ENCODE measurements around the gene FBXL16.

The FBXL16 gene

DNA sequence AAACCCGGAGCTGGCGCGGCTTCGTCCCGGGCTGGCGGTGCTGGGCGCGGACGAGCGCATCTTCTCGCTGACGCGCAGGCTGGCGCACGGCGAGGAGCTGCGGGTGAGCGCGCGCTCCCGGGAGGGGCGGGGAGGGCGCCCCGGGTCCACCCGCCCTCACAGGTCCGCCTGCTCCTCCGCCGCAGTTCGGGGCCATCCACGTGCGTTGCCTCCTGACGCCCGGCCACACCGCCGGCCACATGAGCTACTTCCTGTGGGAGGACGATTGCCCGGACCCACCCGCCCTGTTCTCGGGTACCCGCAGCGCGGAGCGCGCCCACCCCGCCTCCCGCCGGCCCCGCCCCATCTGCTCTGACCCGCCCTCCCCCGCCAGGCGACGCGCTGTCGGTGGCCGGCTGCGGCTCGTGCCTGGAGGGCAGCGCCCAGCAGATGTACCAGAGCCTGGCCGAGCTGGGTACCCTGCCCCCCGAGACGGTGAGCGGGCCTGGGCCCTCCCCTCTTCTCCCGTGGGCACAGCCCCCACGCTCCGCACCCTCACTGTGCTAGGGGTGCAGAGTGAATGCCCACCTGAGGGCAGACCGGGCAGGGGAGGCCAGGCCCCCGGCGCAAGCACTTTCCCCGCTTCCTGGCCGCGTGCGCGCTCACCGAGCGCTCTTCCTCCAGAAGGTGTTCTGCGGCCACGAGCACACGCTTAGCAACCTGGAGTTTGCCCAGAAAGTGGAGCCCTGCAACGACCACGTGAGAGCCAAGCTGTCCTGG lies 22.7 kb upstream of the FBXL16 start:
- peak; percentile 92 for DNase-seq (ENCODE audit: low read depth)
- H3K4me3 ChIP-seq (ENCODE audit: low read depth, low read length) = peak overlapping the region; percentile 69
- TF ChIP-seq POLR2A (IDR thresholded peaks at IDR 0.05; ENCODE audit: extremely low read depth, insufficient read length) (peak; percentile 35), MYC (IDR thresholded peaks at IDR 0.05; ENCODE audit: low read depth, low read length) (peak; percentile 97)
- TF ChIP-seq, protein P1, sequence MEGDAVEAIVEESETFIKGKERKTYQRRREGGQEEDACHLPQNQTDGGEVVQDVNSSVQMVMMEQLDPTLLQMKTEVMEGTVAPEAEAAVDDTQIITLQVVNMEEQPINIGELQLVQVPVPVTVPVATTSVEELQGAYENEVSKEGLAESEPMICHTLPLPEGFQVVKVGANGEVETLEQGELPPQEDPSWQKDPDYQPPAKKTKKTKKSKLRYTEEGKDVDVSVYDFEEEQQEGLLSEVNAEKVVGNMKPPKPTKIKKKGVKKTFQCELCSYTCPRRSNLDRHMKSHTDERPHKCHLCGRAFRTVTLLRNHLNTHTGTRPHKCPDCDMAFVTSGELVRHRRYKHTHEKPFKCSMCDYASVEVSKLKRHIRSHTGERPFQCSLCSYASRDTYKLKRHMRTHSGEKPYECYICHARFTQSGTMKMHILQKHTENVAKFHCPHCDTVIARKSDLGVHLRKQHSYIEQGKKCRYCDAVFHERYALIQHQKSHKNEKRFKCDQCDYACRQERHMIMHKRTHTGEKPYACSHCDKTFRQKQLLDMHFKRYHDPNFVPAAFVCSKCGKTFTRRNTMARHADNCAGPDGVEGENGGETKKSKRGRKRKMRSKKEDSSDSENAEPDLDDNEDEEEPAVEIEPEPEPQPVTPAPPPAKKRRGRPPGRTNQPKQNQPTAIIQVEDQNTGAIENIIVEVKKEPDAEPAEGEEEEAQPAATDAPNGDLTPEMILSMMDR (IDR thresholded peaks at IDR 0.05; ENCODE audit: low read depth, low read length) = no peak
- TF ChIP-seq, protein P2, sequence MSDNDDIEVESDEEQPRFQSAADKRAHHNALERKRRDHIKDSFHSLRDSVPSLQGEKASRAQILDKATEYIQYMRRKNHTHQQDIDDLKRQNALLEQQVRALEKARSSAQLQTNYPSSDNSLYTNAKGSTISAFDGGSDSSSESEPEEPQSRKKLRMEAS (IDR thresholded peaks at IDR 0.05; ENCODE audit: low read depth, low read length) = peak; percentile 97

DNA sequence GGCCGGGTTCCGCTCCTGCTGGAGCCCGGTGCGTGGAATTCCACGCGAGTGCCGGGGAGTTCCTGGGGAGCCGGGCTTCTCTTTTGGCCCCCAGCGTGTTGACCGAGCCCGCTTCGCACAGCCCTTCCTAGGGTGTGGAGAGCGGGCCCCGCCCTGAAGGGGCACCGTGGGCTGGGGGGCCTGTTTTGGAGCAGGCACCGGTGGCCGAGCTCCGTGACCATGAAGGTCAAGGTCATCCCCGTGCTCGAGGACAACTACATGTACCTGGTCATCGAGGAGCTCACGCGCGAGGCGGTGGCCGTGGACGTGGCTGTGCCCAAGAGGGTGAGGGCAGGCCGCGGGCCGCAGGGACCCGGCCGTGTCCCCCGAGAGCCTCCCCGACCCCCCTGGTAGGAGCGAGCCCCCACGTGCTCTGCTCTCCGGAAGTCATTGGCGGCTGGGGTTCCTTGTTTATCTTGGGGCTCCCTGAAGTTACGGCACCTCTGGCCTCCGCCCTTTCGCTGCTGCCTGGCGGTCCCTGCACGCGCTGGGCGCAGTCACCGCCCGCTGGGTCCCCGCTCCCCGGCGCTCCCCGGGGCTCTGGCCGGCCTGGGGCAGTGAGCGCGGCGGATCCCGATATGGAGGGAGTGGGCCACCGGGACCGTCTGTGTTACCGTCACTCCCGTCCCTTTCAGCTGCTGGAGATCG lies 21.8 kb upstream of the FBXL16 start:
- DNase-seq (ENCODE audit: low read depth) = peak; percentile 65
- H3K4me3 ChIP-seq (ENCODE audit: low read depth, low read length) = peak overlapping the region; percentile 69
- TF ChIP-seq, protein P1 (IDR thresholded peaks at IDR 0.05; ENCODE audit: low read depth, low read length) = no peak
- TF ChIP-seq, protein P2 (IDR thresholded peaks at IDR 0.05; ENCODE audit: low read depth, low read length) = peak; percentile 37; the same call in 1 of the 2 replicates
- TF ChIP-seq POLR2A (IDR thresholded peaks at IDR 0.05; ENCODE audit: extremely low read depth, insufficient read length) = peak; percentile 49
- peak; percentile 28; the same call in 1 of the 2 replicates for TF ChIP-seq MYC (IDR thresholded peaks at IDR 0.05; ENCODE audit: low read depth, low read length)

DNA sequence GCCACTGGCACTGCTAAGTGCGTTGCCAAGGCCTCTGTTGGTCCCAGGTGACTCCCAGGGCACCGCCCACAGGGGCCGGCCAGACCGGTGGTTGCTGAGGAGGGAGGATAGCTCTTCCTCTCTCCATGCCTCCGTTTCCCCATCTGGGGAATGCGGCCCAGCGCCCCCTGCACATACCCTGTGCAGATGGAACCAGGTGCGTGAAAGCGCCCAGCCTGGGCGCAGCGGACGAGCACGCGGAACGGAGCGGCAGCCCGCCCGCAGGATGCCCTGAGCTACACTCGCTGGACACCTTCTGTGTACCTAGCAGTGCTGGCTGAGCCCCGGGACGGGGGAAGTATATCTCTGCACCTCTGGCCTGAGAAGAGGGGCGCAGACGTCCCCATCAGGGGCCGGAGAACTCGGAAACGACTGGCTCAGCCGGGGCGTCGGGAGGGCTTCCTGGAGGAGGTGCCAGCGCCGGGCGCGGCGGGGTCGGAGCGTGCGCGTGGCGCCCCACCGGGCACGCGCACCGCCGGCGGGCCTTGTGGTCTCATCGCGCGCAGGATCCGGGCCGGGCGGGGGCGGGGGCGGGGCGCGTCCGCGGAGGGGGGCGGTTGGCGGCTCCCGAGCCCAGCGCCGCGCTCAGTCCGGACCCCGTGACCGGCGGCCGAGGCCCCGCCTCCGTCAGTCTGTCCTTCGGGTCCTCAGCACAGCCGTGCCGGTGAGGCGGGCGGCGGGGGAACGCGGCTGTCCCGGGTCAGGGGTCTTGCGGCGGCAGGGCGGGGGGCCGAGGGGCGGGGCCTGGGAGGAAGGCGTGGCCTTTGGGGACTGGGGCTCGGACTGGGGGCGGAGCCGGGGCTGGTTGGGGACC lies 21.1 kb upstream of the FBXL16 start, which contains the start of the genes CCDC78 and HAGHL:
Gene CCDC78, minus strand, starts transcription at position 6 of the 853 bp plus-strand sequence. CDS start 76 bp downstream, outside the sequence.
Gene HAGHL, plus strand, starts transcription at position 669 of the 853 bp plus-strand sequence. CDS start 404 bp downstream, outside the sequence.
- TF ChIP-seq, protein P2 (IDR thresholded peaks at IDR 0.05; ENCODE audit: low read depth, low read length) = 0 out of 2 replicates have a peak, but pooled peaks have one; percentile 34
- TF ChIP-seq, protein P1 (IDR thresholded peaks at IDR 0.05; ENCODE audit: low read depth, low read length) = no peak
- peak within 1 kb of the TSS; percentile 69 for H3K4me3 ChIP-seq (ENCODE audit: low read depth, low read length)
- peak; percentile 80 for DNase-seq (ENCODE audit: low read depth)

DNA sequence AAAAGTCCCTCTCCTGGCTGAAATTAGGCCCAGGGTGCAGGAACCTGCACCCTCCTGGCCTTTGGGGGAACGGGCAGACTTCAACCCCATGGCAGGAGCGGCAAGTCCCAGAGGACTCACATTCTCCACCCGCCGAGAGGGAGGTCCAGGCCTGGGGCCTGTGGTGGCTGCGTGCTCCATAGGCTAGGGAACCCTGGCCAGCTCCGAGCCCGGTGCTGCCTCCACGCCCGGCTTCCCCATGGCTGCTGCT lies 20.5 kb upstream of the FBXL16 start:
- H3K4me3 ChIP-seq (ENCODE audit: low read depth, low read length) = no peak overlapping the region
- TF ChIP-seq POLR2A (IDR thresholded peaks at IDR 0.05; ENCODE audit: extremely low read depth, insufficient read length) = no peak
- TF ChIP-seq, protein P2 (IDR thresholded peaks at IDR 0.05; ENCODE audit: low read depth, low read length) = no peak
- TF ChIP-seq, protein P1 (IDR thresholded peaks at IDR 0.05; ENCODE audit: low read depth, low read length) = no peak
- no peak for TF ChIP-seq MYC (IDR thresholded peaks at IDR 0.05; ENCODE audit: low read depth, low read length)
- peak; percentile 61 for DNase-seq (ENCODE audit: low read depth)

DNA sequence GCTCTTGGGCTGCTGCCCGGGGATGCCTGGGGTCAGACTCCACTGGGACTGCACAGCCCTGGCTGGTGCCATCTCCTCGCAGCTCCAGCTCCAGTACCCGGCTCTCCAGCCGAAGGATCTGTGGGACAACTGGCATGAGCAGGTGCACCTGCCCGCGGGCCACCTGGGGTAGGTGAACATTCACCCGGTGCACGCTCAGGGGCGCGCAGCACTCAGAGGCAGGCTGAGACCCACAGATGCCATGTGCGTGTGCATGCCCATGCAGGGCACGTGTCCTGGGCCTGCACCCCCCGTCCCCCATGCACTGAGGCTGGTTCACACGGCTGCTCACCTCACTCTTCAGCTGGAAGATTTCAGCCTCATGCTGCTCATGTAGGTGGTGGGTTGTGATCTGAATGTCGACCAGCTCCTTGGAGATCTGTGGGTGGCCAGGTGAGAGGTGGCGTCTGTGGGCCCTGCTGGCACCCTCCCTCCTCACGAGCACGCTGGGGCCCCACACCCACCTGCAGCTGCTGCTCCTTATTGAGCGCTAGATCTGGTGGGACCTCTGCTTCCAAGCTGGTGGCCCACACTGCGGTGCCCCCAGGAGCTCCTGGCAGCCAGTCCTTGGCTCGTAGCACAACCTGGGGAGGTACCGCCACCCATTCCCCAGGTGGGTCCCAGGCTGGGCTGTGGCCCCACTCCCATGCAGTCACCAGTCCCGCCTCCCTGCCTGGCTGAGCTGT lies 20.0 kb upstream of the FBXL16 start:
- no peak overlapping the region for H3K4me3 ChIP-seq (ENCODE audit: low read depth, low read length)
- TF ChIP-seq MYC (IDR thresholded peaks at IDR 0.05; ENCODE audit: low read depth, low read length) (no peak), POLR2A (IDR thresholded peaks at IDR 0.05; ENCODE audit: extremely low read depth, insufficient read length) (no peak)
- TF ChIP-seq, protein P1 (IDR thresholded peaks at IDR 0.05; ENCODE audit: low read depth, low read length) = no peak
- TF ChIP-seq, protein P2 (IDR thresholded peaks at IDR 0.05; ENCODE audit: low read depth, low read length) = no peak
- DNase-seq (ENCODE audit: low read depth) = no peak
